Hematopoietic multipotent progenitor cell treated with erythropoietin and hydrocortisone succinate and interleukin-3 and kit ligand, for 6 days (in vitro differentiated cells): ENCODE results near the gene FLT4.
A peak's percentile ranks its signal among the peaks of the same experiment; 100 is the strongest.
"Not testable (repeated sequence)": the region's sequence is repeated elsewhere in the genome, so short reads cannot be mapped to it uniquely, and the experiment has no call there.

Experiments
- DNase-seq: peaks from one replicate; pipeline ENCODE4 v3.0.0-alpha.2; 2015

Gene FLT4

DNA sequence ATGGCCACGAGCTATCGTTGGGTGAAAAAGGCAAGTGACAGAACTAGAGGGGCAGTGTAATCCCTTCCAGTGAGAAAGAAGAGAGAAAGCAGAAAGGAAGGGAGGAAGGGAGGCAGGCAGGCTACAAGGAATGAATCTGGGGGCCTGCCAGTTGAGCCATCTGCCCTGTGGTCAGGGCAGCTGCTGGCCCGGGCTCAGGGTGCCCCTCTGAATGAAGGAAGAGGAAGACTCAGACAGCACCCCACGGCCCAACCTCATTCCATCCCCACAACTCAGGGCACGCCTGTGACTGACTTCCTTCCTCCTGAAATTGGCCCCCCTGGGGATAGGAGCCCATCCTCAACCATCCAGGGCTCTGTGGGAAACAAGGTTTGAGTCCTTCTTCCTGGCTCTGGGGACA is 20.3 kb upstream of the FLT4 start:
- no peak for DNase-seq

DNA sequence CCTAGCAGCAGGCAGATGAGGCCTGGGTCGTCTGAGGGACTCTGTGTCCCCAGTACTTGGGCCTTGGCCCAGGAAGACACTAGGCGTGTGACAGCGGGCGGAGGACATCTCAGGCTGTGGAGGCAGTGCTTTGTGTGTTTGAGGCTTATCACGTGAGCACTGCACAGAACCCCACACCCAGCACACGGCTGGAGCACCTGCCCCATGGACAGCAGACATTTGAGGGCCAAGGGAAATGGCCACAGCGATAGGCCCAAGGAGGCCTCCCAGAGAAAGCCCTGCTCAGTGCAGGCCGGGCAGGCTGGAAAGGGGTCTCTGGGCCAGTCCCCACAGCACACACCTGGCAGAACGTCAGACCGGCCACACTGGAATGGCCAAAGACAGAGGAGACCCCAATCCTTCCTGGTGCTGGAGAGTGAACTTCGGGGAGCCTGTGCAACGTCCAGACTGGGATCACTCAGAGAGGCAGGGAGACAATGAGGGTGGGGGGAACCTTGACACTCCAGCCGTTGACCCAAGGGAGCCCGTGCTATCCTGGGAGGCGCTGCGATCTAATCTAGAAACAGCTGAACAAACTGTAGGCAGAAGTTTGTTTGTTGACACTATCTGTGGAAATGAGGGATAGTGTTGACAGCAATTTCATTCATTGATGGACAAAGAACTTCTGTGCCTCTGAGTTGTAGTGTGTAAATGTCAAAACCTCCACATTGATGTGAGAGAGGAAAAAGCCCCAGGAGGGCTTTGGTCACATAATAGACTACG is 19.6 kb upstream of the FLT4 start:
- DNase-seq: peak; percentile 38

DNA sequence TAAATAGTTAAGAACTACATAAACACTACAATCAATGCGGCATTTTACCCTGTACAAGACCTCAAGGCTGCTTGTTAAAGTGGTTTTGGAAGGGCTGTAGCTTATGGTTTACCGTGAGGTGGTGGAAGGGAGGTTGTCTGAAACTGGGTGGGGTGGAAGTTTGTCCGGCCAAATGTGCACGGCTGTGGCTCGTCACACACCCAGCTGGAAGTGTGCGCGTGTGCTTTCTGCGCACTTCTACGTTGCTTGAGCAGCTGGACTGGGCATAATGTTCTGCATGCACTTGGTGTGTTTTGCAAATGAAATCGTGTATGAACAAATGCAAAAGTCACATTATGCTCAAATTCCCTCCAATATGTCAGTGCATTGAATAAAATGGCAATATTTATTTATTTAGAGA is 17.4 kb upstream of the FLT4 start:
- no peak for DNase-seq

DNA sequence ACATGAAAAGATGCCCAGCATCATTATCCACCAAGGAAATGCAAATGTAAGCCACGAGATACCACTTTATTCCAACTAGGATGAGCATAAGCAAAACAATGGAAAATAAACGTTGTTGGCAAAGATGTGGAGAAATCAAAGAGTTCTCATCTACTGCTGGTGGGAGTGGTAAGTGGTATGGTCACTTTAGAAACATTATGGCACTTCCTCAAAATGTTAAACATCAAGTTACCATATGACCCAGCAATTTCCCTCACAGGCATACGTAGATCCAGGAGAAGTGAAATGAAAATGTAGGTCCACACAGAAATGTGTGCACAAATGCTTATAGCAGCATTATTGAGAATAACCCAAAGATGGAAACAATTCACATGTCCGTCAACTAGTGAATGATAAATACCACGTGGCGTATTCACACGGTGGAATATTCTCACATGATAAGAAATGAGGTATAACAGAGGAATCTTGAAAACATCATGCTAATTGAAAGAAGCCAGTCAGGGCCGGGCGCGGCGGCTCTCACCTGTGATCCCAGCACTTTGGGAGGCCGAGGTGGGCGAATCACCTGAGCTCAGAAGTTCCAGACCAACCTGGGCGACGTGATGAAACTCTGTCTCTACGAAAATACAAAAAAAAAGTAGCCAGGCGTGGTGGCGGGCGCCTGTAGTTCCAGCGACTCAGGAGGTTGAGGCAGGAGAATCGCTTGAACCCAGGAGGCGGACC is 16.4 kb upstream of the FLT4 start:
- no peak for DNase-seq

DNA sequence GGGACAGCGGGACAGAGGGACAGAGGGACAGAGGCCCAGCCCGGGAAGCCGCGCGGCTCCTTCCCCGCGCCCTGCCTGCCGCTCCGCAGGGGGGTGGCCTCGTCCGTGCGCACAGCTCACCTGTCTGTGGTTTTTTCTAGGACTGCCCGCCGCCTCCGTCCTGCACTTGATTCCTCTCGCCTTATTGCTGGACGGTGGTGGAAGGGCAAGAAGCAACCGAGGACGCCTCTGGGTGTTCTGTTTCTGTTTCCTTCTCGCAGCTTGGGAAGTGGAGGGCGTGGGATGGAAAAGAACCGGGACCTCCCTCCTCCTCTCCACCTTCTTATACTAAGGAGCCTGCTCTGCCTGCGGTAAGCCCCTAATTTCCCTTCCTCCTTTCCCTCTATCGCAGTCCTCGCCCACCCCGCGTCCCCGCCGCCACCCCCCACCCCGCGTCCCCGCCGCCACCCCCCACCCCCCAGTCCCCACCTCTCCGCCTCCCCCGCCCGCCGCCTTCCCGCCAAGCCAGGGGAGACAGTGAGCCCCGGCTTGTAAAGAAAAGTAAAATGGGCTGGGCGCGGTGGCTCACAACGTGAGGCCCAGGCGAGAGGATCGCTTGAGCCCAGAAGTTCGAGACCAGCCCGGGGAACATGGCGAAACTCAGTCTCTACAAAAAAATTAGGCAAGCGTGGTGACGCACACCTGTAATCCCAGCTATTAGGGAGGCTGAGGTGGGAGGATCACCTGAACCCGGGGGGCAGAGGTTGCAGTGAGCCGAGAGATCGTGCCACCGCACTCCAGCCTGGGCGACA is 9.6 kb upstream of the FLT4 start:
- DNase-seq: no peak

DNA sequence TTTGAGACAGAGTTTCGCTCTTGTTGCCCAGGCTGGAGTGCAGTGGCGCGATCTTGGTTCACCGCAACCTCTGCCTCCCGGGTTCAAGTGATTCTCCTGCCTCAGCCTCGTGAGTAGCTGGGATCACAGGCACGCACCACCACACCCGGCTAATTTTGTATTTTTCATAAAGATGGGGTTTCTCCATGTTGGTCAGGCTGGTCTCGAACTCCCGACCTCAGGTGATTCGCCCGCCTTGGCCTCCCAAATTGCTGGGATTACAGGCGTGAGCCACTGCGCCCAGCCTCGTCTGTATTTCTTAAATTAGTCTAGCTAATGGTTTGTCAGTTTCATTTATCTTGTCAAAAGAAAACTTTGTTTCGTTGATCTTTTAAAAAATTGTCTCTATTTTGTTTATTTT is 5.8 kb upstream of the FLT4 start:
- DNase-seq: not testable (repeated sequence)

DNA sequence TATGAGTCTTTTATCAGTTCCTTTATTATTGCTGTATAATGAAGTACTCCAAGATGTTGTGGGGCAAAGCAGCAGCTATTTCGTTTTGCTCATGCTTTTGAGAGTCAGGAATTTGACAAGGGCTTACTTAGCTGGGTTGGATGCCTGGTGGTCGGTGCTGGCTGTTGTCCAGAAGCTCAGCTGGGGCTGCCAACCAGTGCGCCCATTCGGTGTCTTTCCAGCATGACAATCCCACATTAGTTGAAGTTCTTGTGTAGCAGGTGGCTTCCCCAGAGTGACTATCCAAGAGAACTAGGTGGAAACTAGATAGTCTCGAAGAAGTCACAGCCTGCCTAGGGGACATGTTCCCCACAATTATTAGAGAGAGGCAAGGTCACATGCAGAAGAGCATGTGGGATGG is 3.4 kb upstream of the FLT4 start:
- DNase-seq: no peak

DNA sequence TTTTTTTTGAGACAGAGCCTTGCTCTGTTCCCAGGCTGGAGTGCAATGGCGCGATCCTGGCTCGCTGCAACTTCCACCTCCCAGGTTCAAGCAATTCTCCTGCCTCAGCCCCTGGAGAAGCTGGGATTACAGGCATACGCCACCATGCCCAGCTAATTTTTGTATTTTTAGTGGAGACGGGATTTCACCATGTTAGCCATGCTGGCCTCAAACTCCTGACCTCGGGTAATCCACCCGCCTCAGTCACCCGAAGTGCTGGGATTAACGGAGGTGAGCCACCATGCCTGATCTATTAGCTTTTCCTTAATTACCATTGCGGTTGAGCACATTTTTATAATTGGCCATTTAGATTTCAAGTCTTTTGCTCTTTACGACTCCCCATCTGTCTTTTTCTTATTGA is 2.9 kb upstream of the FLT4 start:
- DNase-seq: no peak

DNA sequence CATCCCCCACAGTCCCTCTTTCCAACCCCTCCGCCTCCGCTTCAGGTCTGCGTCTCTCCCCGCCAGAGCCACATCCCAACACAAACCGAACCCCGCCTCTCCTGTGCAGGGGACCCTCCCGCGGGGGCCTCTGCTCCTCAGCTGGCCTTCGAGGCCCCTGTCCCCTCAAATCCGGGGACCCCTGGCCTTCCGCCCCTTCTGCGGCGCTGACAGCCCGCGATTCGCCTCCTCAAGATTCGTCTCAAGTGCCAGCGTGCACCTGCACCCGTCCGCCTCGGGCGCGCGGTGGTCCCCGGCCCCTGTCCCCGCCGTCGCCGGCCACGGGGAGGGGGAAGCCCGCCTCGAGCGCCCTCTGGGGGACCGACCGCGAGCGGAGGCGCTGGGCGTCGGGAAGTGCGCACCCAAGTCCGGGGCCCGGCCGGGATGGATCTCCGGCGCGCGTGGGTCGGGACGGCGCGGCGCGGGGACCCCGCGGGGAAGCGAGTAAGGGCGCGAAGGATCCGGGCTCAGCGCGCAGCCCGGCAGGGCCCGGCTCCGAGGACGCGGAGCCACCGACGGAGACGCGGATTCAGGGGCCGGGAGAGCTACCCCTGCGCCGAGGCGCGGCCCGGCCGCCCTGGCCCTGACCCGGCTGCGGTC is 623 bp downstream of the FLT4 start:
- DNase-seq: no peak

DNA sequence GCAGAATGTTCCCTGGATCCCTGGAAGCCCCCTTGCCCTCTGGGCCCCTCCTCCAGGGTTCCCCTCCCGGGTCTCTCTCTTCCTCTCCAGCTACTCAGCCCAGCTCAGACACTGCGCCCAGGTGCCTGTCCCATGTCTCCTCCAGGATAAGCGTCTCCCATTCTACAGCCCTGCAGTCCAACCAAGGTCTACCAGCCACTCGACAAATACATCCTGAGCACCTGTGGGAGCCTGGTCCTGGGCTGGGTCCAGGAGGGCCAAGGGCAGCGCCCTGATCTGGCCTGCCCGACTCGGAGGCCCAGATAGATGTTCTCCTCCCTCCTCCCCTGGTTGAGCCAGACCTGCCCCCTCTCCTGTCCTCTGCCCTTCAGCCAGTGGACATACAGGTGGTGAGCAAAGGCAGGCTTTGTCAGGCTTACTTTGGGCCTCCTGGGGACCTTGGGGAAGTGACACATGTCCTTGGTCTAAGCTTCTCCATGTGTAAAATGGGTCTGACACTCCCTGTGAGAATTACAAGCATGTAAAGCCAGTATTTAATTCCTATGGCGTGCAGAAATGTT is 1.4 kb downstream of the FLT4 start:
- no peak for DNase-seq

DNA sequence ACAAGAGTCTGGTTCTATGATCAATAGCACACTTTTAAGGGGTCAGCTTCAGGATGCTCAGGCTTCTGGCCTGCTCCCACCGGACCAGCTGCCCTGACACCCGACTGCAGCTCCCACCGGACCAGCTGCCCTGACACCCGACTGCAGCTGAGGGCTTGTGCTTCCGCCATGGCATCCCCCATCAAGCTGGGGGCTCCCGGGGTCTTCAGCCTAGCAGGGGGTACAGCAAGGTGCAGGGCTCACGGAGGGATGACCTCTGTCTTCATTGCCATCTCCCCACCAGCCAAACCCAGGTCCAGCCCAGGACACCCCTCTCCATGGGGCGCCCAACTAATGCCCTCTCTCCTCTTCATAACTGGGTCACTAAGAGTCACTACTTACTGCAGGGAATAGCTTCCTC is 1.9 kb downstream of the FLT4 start:
- DNase-seq: no peak

DNA sequence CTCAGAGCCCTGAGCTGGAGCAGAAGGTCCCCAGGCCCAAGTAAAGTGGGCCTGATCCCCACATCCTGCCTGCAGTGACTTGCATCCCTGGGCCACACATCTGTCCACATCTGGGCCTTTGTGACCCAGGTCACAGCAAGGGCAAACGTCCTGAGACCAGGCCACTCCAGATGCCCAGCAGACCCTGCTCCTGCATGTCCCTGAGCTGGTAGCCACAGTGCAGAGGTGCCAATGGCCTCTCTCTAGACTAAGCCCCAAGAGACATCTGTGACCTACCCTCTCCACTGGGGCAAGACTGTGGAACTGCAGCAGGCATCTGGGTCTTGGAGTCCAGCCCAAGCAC is 2.5 kb downstream of the FLT4 start:
- DNase-seq: no peak

DNA sequence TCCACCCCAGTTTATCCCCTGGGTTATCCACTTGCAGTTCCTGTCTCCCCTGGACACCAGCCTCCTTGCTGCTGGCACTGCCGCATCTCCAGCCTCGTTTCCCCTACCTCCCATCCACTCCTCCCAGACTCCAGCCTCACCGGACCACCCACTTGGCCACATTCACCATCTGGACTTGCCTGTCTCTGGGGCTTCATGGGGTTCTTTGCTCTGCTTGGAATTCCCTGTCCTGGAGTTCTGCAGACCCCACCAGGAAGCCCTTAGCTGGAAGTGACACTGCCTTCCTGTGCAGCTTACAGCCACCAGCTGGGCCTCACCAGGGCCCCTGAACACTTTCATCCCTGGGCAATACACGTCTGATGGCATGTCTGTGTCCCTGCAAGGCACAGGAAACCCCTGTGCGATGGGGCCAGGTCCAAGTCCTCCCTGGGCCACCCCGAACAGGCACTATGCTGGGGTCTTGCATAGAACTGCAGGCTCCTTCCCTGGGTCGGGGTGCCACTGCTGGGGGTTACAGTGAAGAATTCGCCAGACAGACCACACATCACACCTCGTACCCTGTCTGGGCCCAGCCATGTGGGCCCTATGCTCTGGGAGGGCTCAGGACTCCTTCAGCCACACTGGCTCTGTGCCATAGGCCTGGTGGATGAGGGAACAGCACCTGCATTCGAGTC is 3.0 kb downstream of the FLT4 start:
- DNase-seq: no peak

DNA sequence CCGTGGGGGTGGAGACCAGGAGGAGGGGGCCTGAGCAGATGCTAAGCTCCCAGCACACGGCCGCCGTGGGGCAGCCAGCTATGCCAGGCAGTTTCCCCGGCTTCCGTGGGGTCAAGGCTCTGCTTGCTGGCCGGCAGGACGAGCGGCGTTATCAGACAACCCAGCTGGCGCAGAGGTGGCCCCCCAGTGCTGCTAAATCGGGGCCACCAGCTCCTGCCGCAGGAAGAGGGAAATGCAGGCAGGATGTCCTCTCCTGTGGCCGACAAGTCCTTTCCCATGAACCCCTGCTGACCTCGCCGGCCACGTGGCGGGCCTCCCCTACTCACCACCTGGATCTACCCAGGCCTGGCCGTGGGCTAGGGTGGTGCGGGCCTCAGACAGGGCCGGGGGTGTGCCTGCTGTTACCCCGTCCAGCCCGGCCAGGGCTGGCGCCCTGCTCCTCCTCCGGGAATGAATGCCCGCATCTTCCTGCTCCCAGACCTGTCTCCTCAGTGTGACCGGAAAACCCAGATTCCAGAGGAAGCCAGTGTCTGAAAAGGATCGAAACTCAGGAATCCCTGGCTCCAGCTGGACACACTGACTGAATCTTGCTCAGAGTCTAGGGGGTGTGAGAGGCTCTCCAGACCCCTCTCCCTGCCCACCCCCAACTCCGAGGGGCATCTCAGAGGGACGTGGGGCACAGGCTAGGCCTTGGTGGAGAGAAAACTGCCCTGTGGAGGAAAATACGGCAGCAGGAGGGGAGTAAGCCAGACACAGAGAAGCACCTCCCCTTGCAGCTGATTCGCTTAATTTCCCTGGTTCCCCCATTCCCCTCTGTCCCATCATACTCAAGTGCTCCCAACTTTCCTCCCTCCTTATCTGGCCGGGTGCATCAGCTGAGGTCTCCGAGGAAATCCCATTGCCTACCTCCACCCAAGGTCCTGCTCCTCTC is 3.9 kb downstream of the FLT4 start:
- DNase-seq: no peak

DNA sequence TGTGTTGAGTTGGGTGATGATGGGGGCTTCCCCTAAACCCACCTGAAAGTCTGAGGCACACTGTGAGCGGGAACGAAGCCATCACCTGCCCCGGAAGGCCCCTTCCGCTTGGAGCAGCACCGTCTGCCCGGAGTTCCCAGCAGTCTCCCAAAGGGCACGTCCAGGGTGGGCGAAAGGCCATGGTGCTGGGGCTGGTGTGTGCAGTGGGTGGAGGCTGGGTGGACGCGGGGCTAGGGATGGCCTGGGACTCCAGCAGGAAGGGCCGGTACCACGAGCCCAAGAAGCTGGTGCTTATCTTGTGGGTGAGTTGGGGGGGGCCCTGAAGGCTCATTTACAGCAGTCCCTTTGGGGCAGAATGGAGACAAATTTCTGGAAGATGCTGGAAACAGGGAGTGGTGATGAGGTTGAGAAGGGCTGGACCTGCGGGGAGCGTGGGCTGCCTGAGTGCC is 4.6 kb downstream of the FLT4 start:
- no peak for DNase-seq

DNA sequence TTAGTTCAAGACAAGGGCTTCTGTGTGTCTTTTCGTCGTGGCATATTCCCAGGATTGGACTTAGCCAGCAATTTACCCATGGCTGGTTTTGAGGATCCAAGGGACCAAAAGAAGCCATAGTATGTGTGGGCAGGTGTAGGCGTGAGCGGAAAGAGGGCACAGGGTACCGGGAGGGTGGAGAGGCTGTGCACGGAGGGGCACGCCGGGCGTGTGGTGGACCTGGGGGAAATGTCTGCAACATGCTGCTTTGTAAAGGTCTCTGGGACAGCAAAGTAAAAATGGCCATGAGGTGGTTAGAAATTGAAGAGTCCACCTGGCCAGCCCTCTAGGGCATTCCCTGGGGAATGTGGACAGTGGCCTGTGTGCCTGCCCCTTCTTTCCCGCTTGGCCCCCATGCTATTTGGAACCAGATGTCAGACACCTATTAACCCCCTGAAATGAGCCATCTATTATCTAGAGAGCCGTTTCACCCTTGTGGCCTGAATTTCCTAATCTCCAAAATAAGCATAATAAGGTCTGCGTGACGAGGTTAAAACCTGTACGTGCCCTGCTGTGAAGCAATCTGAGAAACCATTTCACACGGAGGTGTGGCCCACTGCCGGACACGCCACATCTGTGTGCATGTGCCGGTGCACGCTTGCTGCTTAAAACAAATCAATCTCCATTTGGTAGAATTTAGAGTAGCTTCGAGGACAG is 5.1 kb downstream of the FLT4 start:
- DNase-seq: no peak

DNA sequence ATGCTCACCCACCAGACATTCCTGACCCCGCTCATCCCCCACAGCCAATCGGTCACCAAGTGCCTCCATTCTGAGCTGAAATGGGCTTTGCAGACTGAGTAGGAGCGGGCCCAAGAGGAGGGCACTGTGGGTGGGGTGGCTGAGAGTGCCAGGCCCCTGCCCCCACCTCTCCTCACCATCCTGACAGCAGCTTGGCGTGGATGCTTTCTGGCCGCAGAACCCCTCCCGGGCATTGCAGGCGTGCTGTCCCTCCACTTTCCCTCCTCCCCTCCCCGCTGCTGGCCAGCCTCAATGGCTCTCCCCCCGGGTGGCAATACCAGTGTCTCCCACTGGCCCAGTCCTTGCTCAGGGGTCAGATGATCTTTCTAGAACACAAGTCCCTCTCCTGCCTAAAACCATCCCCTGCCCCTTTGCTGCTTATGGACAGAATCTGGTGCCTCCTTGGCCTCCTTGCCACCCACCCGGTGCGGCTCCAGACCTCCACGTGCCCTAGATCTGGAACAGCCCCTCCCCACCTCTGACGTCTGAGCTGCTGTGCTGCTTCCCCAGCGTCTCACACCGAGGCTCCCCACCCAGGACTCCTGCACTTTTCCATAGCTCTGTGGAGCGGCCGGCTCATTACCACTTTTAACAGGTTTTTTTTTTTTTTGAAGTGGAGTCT is 6.1 kb downstream of the FLT4 start:
- DNase-seq: no peak

DNA sequence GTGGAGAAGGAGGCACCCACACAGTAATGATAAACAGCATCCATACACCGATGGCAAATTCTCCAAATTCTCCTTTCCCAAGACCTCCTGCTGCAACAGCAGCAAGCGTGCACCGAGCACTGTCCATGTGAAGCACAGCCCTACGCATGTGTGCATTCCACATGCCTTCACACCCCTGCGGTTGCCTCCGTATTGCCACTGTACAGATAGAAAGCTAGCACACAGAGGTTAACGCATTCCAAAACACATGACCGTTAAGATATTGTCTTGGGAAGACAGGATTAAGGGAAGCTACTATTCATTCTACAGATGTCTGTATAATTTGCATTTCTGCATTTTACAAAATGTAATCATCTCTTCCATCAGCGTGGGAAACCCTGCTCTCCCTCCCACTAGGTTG is 6.6 kb downstream of the FLT4 start:
- no peak for DNase-seq

DNA sequence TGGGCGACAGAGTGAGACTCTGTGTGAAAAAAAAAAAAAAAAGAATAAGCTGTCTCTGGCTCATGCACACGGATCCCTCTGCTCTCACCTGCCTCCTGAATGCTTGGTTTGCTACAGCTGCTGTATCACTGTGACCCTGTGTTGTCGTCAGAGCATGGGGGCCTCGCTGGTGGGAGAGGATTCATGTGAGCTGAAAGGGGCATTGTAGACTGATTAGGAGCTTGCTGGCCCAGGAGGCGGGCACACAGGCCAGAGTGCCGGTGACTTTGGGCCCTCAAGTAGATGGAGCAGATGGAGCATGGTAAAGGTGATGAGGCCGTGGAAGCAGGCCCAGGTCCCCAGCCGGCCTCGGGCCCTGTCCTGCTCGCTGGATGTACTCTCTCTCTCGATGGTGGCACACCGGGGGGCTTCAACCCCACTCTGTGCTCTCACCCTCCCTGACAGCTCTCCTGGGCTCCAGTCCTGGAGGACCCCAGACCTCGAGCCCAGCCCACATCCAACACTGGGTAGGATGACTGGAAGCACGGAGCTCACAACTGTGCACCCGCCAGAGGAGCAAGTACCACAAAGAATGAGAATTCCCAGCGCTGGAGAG is 7.1 kb downstream of the FLT4 start:
- no peak for DNase-seq

DNA sequence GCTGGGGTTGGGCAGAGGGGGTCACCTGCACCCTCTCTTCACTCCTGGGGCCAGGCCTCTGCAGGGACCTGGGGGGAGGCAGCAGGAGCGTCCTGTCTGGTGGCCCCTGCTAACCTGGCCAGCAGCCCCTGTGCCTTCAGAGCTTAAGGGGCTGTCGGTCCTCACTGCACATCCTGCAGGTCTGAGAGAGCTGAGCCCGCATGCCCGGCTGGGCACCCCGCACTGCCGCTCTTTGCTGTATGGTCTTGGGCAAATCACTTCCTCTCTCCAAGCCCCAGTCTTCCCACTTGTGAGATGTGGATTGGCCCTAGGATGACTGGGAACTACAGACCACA is 7.9 kb downstream of the FLT4 start:
- DNase-seq: no peak
